ENCODE results near the gene SH3GL2. TPM values are rescaled to one million over a fixed set of nuclear protein-coding genes. Genes with fewer than 3 reads are reported as not detected.

Gene SH3GL2
- total RNA-seq, 1 experiment from 2014 or later, result not detected

GRCh38 chr9:17807613-17808282 lies 228.9 kb downstream of the SH3GL2 start:
- H3K9me3 ChIP-seq (ENCODE audit: control insufficient read depth, insufficient read depth, low read depth, low read length), result no peaks in the 10 kb centered on the region
- ChIA-PET CTCF (no interaction called here), POLR2A (no interaction called here)
- H3K4me1 ChIP-seq (ENCODE audit: control insufficient read depth, insufficient read depth, low read length), result no peaks in the 10 kb centered on the region
- H3K36me3 ChIP-seq (ENCODE audit: control insufficient read depth, insufficient read depth, low read length), result no peaks in the 10 kb centered on the region
- H3K27me3 ChIP-seq (ENCODE audit: control insufficient read depth, insufficient read depth, low read length), result no peaks in the 10 kb centered on the region
- no peak for DNase-seq (ENCODE audit: low read depth, low spot score)
- no peak overlapping the region for H3K4me3 ChIP-seq (ENCODE audit: low read depth in 2 of 2, low read length in 2 of 2)
- BruUV-seq (replicated peaks), result no TSS peak
- no peak overlapping the region for H3K27ac ChIP-seq (ENCODE audit: low read length)
- no peak for ATAC-seq
- in situ Hi-C loops (cut with HindIII; ENCODE audit: low pct_unique_long_range_greater_than_20kb, low sequenced_read_pairs) (no loop called here), intact Hi-C loops (cut with micrococcal nuclease; ENCODE audit: unreplicated experiment) (no loop called here)
- TF ChIP-seq POLR2AphosphoS5 (IDR thresholded peaks at IDR 0.05; ENCODE audit: low read depth, low read length) (no peak), TCF7L2 (IDR thresholded peaks at IDR 0.05; ENCODE audit: low read depth, low read length) (no peak), SIN3A (IDR thresholded peaks at IDR 0.05; ENCODE audit: borderline replicate concordance, insufficient read depth, low read depth, low read length) (no peak), REST (IDR thresholded peaks at IDR 0.05; ENCODE audit: insufficient read depth in 1 of 2, low read depth in 2 of 2, low read length in 1 of 2) (no peak)
- TF ChIP-seq, protein P1, sequence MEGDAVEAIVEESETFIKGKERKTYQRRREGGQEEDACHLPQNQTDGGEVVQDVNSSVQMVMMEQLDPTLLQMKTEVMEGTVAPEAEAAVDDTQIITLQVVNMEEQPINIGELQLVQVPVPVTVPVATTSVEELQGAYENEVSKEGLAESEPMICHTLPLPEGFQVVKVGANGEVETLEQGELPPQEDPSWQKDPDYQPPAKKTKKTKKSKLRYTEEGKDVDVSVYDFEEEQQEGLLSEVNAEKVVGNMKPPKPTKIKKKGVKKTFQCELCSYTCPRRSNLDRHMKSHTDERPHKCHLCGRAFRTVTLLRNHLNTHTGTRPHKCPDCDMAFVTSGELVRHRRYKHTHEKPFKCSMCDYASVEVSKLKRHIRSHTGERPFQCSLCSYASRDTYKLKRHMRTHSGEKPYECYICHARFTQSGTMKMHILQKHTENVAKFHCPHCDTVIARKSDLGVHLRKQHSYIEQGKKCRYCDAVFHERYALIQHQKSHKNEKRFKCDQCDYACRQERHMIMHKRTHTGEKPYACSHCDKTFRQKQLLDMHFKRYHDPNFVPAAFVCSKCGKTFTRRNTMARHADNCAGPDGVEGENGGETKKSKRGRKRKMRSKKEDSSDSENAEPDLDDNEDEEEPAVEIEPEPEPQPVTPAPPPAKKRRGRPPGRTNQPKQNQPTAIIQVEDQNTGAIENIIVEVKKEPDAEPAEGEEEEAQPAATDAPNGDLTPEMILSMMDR (IDR thresholded peaks at IDR 0.05), result no peak

- ChIA-PET CTCF (no interaction called here), POLR2A (interaction anchor here (0.5 kb wide), 1 partner anchor 293 kb away, joined by 3 read pairs; no protein-coding TSS in a partner anchor)
- no peaks in the 10 kb centered on the region for H3K27me3 ChIP-seq (ENCODE audit: control insufficient read depth, insufficient read depth, low read length)
- ATAC-seq (no peak), DNase-seq (ENCODE audit: low read depth, low spot score) (no peak)
- no peaks in the 10 kb centered on the region for H3K9me3 ChIP-seq (ENCODE audit: control insufficient read depth, insufficient read depth, low read depth, low read length)
- in situ Hi-C loops (cut with HindIII; ENCODE audit: low pct_unique_long_range_greater_than_20kb, low sequenced_read_pairs), result no loop called here
- H3K36me3 ChIP-seq (ENCODE audit: control insufficient read depth, insufficient read depth, low read length), result no peaks in the 10 kb centered on the region
- H3K4me3 ChIP-seq (ENCODE audit: low read depth in 2 of 2, low read length in 2 of 2), result no peak overlapping the region
- no TSS peak for BruUV-seq (replicated peaks)
- TF ChIP-seq TCF7L2 (IDR thresholded peaks at IDR 0.05; ENCODE audit: low read depth, low read length) (no peak), POLR2AphosphoS5 (IDR thresholded peaks at IDR 0.05; ENCODE audit: low read depth, low read length) (no peak), SIN3A (IDR thresholded peaks at IDR 0.05; ENCODE audit: borderline replicate concordance, insufficient read depth, low read depth, low read length) (no peak), REST (IDR thresholded peaks at IDR 0.05; ENCODE audit: insufficient read depth in 1 of 2, low read depth in 2 of 2, low read length in 1 of 2) (no peak)
- TF ChIP-seq, protein P1 (IDR thresholded peaks at IDR 0.05), result no peak
- no peak overlapping the region for H3K27ac ChIP-seq (ENCODE audit: low read length)
- intact Hi-C loops (cut with micrococcal nuclease; ENCODE audit: unreplicated experiment), result loop anchor here (2.0 kb wide), 1 partner anchor 402 kb away; no protein-coding TSS in a partner anchor
- H3K4me1 ChIP-seq (ENCODE audit: control insufficient read depth, insufficient read depth, low read length), result no peaks in the 10 kb centered on the region
Measured at GRCh38 chr9:17810317-17810716, 231.5 kb downstream of the SH3GL2 start.

All from Panc1 (cell line).